Measurements from ENCODE around the gene TAGLN2. TPM values are rescaled to one million over a fixed set of nuclear protein-coding genes. Genes with fewer than 3 reads are reported as not detected.

Gene TAGLN2
- polyA plus RNA-seq, 1 experiment: 400 TPM

- Histone ChIP-seq H3K4me3 (ENCODE audit: low read depth, low read length) (no peak overlapping the region), H3K27me3 (ENCODE audit: control insufficient read depth, insufficient read depth, low read length) (no peaks in the 10 kb centered on the region), H3K9me3 (ENCODE audit: control insufficient read depth, insufficient read depth, low read length) (no peaks in the 10 kb centered on the region), H3K27ac (ENCODE audit: low read depth, low read length) (peak overlapping the region; percentile 21)
- CTCF ChIA-PET: interaction anchor here (1.0 to 13.3 kb wide), 18 partner anchors 11 to 117 kb away, joined by 3 to 556 read pairs (median 10); partner anchors contain the start of genes DUSP23 and FCRL6
- no peak for DNase-seq (ENCODE audit: low read depth, low spot score)
- POLR2A ChIA-PET: no interaction called here
- no peak for TF ChIP-seq CTCF (IDR thresholded peaks at IDR 0.05; ENCODE audit: low read depth, low read length)
Measured at GRCh38 chr1:159892944-159893343, 32.4 kb downstream of the TAGLN2 start.

- Histone ChIP-seq H3K27me3 (ENCODE audit: control insufficient read depth, insufficient read depth, low read length) (no peaks in the 10 kb centered on the region), H3K27ac (ENCODE audit: low read depth, low read length) (no peak overlapping the region), H3K4me3 (ENCODE audit: low read depth, low read length) (no peak overlapping the region), H3K9me3 (ENCODE audit: control insufficient read depth, insufficient read depth, low read length) (no peaks in the 10 kb centered on the region)
- DNase-seq (ENCODE audit: low read depth, low spot score): peak; percentile 81
- POLR2A ChIA-PET: interaction anchor here (1.7 kb wide), 1 partner anchor 93 kb away, joined by 5 read pairs; no protein-coding TSS in a partner anchor
- CTCF ChIA-PET: interaction anchor here (0.6 to 13.3 kb wide), 46 partner anchors 9 to 854 kb away, joined by 3 to 556 read pairs (median 6); partner anchors contain the start of genes DUSP23, FCRL6, SLAMF8 and TAGLN2
- TF ChIP-seq CTCF (IDR thresholded peaks at IDR 0.05; ENCODE audit: low read depth, low read length): peak; percentile 97
Measured at GRCh38 chr1:159891275-159892157, 33.8 kb downstream of the TAGLN2 start.

GRCh38 chr1:159890390-159890789, 34.9 kb downstream of the TAGLN2 start:
- H3K27me3 ChIP-seq (ENCODE audit: control insufficient read depth, insufficient read depth, low read length): no peaks in the 10 kb centered on the region
- no peak overlapping the region for H3K27ac ChIP-seq (ENCODE audit: low read depth, low read length)
- ChIA-PET POLR2A (interaction anchor here (0.7 to 1.7 kb wide), 4 partner anchors 35 to 91 kb away, joined by 3 to 5 read pairs (median 4); partner anchors contain the start of gene TAGLN2), CTCF (interaction anchor here (0.9 to 13.3 kb wide), 31 partner anchors 10 to 677 kb away, joined by 3 to 556 read pairs (median 8); partner anchors contain the start of genes DUSP23, FCRL6 and TAGLN2)
- H3K4me3 ChIP-seq (ENCODE audit: low read depth, low read length): no peak overlapping the region
- no peaks in the 10 kb centered on the region for H3K9me3 ChIP-seq (ENCODE audit: control insufficient read depth, insufficient read depth, low read length)
- DNase-seq (ENCODE audit: low read depth, low spot score): no peak
- no peak for TF ChIP-seq CTCF (IDR thresholded peaks at IDR 0.05; ENCODE audit: low read depth, low read length)

- Histone ChIP-seq H3K27ac (ENCODE audit: low read depth, low read length) (peak overlapping the region; percentile 52), H3K4me3 (ENCODE audit: low read depth, low read length) (no peak overlapping the region), H3K27me3 (ENCODE audit: control insufficient read depth, insufficient read depth, low read length) (no peaks in the 10 kb centered on the region), H3K9me3 (ENCODE audit: control insufficient read depth, insufficient read depth, low read length) (no peaks in the 10 kb centered on the region)
- ChIA-PET POLR2A (interaction anchor here (1.0 to 1.7 kb wide), 3 partner anchors 35 to 91 kb away, joined by 4 to 5 read pairs (median 5); partner anchors contain the start of gene TAGLN2), CTCF (interaction anchor here (1.2 to 13.3 kb wide), 22 partner anchors 9 to 676 kb away, joined by 3 to 556 read pairs (median 12); partner anchors contain the start of genes DUSP23, FCRL6 and TAGLN2)
- DNase-seq (ENCODE audit: low read depth, low spot score): peak; percentile 78
- no peak for TF ChIP-seq CTCF (IDR thresholded peaks at IDR 0.05; ENCODE audit: low read depth, low read length)
Measured at GRCh38 chr1:159889821-159890252, 35.5 kb downstream of the TAGLN2 start.

Measured in AG04450 (cell line).